GM08714 (cell line): ENCODE results near the gene FOXM1.

Experiments
- H3K4me3 ChIP-seq: fragments of 200-500 bp; sonication (Bioruptor generic); 2 replicates; pipeline ENCODE4 v1.5.1; 2014; ENCODE audit warnings: mild to moderate bottlenecking, low read length, inconsistent platforms
- ZNF274 ChIP-seq: IDR thresholded peaks from 2 replicates; pipeline ENCODE4 v1.6.1; 2012; ENCODE audit warnings: mild to moderate bottlenecking, low read depth, low read length

Gene FOXM1

DNA sequence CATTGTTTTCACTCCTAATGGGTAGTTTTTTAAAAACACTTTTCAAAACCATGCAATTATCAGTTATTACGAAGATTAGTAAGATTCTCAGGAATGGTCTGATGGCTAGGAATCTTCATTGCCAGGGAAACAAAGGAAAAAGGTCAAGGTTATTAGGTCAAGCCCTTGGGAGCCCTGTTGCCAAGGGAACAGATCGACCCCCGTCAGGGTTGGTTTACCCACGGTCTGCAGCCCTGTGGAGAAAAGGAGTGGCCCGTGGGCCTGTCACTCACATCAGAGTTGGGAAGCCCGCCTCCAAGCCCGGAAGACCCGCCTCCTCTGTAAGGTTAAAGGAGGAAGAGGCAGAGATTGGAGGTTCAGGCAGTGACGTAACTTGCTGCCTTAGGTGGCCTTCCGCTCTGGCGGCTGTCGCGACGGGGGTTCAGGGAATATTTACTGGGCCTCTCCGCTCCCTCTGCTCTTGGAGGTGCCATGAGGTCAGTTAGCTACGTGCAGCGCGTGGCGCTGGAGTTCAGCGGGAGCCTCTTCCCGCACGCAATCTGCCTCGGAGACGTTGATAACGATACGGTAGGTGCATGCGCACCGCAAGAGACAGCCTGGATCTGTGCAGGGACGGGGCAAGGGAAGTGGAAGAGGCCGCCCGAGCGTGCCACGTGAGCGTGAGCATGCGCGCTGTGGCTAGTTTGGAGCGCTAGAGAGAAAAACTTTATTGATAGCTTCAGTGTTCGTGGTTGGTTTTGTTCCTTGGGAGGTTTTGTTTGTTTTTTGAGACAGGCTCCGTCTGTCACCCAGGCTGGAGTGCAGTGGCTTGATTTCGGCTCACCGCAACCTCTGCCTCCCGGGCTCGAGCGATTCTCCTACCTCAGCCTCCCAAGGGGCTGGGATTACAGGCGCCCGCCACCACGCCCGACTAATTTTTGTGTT is 64.4 kb downstream of the FOXM1 start, which contains the start of gene ITFG2:
Gene ITFG2 (plus strand): TSS at position 379 of the 924 bp plus-strand sequence. CDS start 93 bp downstream, at position 472.
- peak within 1 kb of the TSS; percentile 63 for H3K4me3 ChIP-seq
- no peak for TF ChIP-seq ZNF274

DNA sequence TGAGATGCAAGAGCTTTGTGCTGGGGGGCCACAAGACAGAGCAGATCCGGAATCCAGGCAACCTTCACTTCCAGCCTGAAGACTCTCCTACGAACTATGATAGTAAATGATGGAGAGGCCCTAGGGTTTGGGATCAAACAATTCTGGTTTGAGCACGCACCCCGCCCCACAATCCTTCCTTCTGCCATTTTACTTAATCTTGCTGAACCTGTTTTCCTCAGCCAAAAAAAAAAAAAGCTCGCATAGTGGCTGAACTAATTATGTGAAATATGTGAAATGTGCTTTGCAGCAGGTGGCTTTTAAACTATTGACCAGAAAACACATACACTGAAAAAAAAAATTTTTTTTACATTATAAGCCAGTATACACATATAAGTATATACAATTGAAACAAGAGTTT is 65.2 kb downstream of the FOXM1 start:
- no peak overlapping the region; the same call in 1 of the 2 replicates for H3K4me3 ChIP-seq
- TF ChIP-seq ZNF274: no peak
